Progenitor cell of endocrine pancreas (in vitro differentiated cells): ENCODE measurements around the gene CCDC188. TPM values are rescaled to one million over a fixed set of nuclear protein-coding genes. Genes with fewer than 3 reads are reported as not detected.

ENCODE experiments used
- DNase-seq: peaks from one replicate; pipeline ENCODE4 v3.0.0; 2021; ENCODE audit warnings: low spot score; ENCODE audit not compliant: unreplicated experiment
- H3K27ac Mint-ChIP-seq: 2 replicates; pipeline ENCODE4 v1.8.0; 2021; ENCODE audit warnings: mild to moderate bottlenecking, moderate library complexity, mixed read lengths
- H3K27me3 Mint-ChIP-seq: 2 replicates; pipeline ENCODE4 v1.8.0; 2021; ENCODE audit warnings: mixed read lengths
- H3K36me3 Mint-ChIP-seq: 2 replicates; pipeline ENCODE4 v1.8.0; 2022; ENCODE audit warnings: mixed read lengths; ENCODE audit not compliant: insufficient read depth
- H3K4me1 Mint-ChIP-seq: 2 replicates; pipeline ENCODE4 v1.8.0; 2021; ENCODE audit warnings: low read depth, mixed read lengths
- H3K4me3 Mint-ChIP-seq: 2 replicates; pipeline ENCODE4 v1.8.0; 2021; ENCODE audit warnings: low read depth, mild to moderate bottlenecking, moderate library complexity, mixed read lengths
- H3K9me3 Mint-ChIP-seq: 2 replicates; pipeline ENCODE4 v1.8.0; 2021; ENCODE audit warnings: low read depth, mixed read lengths
- total RNA-seq: library from RNA; stranded (reverse); gene quantifications from 2 replicates; pipeline ENCODE4 v1.2.1, GENCODE V29; 2021
- TF ChIP-seq, protein P1 (sequence below): fragments of 200-600 bp; sonication (generic); IDR thresholded peaks from one replicate; pipeline ENCODE4 v1.5.0; 2021; ENCODE audit warnings: antibody characterized with exemption, mild to moderate bottlenecking; ENCODE audit not compliant: unreplicated experiment

CCDC188 gene
- total RNA-seq, 1 donor from 2014 or later, result 3.3 TPM

DNA sequence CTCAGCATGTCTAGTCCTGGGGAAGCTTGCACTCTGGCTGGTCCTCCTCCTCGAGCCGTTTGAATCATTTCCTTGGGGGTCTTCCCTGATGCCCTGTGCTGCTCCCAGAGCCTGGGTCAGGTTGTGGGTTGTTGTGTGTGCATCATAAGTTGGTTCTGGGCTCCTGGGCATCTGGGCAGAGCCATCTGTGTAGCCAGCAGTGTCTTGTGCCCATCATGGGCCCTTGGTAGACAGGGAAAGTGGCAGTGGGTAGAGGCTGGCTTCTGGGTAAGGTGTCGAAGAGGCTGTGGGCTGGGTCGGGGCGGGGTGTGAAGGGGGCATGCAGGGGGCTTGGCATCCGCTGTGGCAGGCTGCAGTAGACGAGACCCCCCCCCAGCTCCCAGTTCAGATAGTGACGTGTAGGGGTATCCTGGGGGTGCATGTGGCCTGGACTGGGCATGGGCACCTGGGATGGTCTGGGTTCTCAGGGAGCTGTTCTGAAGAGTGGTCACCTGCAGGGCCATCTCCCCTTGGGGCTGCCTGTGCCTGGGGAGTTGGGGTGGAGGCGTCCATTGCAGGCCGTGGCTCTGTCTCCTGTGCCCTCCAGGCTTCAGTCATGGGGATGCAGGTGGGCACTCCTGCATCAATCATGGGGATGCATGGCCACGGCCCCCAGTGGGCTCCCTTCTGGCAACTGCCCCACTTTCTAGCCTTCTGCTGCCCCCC is 26.6 kb downstream of the CCDC188 start:
- H3K4me3 Mint-ChIP-seq, result no peak overlapping the region
- peaks cover 12% of the 10 kb centered on the region for H3K36me3 Mint-ChIP-seq
- no peaks in the 10 kb centered on the region for H3K9me3 Mint-ChIP-seq

DNA sequence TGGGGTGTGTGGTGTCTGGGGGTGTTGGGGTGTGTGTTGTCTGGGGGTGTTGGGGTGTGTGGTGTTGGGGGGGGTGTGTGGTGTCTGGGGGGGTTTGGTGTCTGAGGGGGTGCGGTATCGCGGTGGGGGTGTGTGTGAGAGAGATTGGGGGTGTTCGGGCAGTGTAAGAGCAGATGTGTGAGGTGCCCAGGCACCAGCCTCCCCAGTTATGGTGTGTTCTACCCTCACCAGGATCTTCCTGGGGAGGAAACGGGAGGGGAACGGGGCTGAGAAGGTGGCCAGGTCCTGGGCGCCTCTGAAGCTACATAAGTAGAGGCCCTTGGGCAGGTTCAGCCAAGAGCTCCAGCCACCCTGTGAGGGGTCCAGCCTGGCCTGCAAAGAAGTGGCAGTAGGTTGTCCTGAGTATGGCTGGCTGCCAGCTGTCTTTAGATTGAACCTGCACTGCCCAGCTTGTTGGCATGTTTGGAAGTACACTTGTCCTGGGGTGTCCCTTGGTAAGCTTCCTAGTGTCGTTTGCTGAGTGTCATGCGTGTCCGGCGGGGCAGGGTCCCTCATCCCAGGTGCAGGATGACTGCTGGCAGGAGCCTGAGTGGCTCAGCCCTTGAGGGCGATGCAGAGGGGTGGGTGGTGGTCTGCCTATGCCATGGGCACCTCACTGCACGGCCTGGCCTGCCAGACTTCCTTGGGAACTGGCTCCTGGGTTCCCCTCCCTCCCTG is 27.3 kb downstream of the CCDC188 start:
- DNase-seq, result no peak
- Mint-ChIP-seq H3K4me1 (peaks cover 6% of the 10 kb centered on the region), H3K27me3 (no peaks in the 10 kb centered on the region), H3K36me3 (peaks cover 14% of the 10 kb centered on the region), H3K27ac (no peak overlapping the region), H3K9me3 (no peaks in the 10 kb centered on the region), H3K4me3 (no peak overlapping the region)
- TF ChIP-seq, protein P1, sequence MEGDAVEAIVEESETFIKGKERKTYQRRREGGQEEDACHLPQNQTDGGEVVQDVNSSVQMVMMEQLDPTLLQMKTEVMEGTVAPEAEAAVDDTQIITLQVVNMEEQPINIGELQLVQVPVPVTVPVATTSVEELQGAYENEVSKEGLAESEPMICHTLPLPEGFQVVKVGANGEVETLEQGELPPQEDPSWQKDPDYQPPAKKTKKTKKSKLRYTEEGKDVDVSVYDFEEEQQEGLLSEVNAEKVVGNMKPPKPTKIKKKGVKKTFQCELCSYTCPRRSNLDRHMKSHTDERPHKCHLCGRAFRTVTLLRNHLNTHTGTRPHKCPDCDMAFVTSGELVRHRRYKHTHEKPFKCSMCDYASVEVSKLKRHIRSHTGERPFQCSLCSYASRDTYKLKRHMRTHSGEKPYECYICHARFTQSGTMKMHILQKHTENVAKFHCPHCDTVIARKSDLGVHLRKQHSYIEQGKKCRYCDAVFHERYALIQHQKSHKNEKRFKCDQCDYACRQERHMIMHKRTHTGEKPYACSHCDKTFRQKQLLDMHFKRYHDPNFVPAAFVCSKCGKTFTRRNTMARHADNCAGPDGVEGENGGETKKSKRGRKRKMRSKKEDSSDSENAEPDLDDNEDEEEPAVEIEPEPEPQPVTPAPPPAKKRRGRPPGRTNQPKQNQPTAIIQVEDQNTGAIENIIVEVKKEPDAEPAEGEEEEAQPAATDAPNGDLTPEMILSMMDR, result no peak

More for the DNA sequence above, 26.6 kb downstream of the CCDC188 start:
- Mint-ChIP-seq H3K4me1 (peaks cover 2% of the 10 kb centered on the region), H3K27me3 (no peaks in the 10 kb centered on the region), H3K27ac (no peak overlapping the region)
- no peak for DNase-seq
- TF ChIP-seq, protein P1, result no peak

DNA sequence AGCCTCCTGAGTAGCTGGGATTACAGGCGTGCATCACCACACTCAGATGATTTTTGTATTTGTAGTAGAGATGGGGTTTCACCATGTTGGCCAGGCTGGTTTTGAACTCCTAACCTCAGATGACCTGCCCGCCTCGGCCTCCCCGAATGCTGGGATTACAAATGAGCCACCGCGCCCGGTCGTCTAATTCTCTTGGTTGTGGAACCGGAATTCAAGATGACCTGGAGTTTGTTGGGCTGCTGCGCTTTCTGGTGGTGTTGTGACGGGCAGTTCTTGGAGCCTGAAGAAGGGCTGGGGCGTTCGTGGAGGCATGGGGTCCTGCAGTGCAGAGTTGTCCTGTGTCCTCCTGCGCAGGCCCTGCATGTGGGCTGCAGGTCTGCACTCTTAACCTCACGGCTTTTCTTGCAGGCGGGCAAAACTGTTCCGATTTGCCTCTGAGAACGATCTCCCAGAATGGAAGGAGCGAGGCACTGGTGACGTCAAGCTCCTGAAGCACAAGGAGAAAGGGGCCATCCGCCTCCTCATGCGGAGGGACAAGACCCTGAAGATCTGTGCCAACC is 28.9 kb downstream of the CCDC188 start:
- no peak overlapping the region for H3K4me3 Mint-ChIP-seq
- TF ChIP-seq, protein P1, result no peak
- no peaks in the 10 kb centered on the region for H3K27me3 Mint-ChIP-seq
- H3K4me1 Mint-ChIP-seq, result peaks cover 9% of the 10 kb centered on the region
- no peak overlapping the region for H3K27ac Mint-ChIP-seq
- no peaks in the 10 kb centered on the region for H3K9me3 Mint-ChIP-seq
- H3K36me3 Mint-ChIP-seq, result peaks cover 8% of the 10 kb centered on the region
- no peak for DNase-seq

DNA sequence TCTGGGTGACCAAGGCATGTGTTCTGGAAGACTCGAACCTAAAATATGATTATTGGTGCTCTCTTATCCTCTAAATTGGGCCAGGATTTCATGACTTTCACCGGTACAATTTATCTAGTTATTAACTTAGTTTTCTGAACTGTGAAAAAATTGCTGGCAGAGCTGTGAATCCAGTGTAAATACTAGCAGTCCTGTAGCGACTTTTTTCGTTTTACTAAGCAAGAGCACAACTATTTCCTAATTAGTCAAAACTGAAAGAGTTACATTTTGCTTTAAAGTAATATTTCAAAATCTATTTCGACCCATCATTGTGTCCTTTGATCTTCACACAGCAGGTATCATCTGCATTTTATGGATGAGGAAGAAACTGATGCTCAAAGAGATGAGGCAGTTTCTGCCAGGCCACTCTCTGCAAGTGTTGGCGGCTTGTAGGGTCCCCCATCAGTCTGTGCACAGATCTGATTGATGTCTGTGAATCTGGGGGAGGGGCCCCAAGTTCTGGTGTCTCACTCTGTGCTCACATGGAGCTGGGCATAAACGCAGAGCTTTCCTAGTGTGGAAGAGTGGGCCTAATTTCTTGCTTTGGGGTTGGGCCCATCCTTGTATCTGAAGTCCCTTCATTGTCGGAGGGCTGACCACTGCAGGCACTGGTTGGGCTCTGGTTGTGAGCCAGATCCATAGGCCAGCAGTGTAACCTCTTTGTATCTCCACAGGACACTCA is 32.4 kb downstream of the CCDC188 start:
- peaks cover 12% of the 10 kb centered on the region for H3K4me1 Mint-ChIP-seq
- no peaks in the 10 kb centered on the region for H3K9me3 Mint-ChIP-seq
- no peaks in the 10 kb centered on the region for H3K27me3 Mint-ChIP-seq
- TF ChIP-seq, protein P1, result no peak
- H3K27ac Mint-ChIP-seq, result peak overlapping the region; percentile 92
- peaks cover 6% of the 10 kb centered on the region for H3K36me3 Mint-ChIP-seq
- DNase-seq, result no peak
- peak overlapping the region; percentile 87 for H3K4me3 Mint-ChIP-seq

DNA sequence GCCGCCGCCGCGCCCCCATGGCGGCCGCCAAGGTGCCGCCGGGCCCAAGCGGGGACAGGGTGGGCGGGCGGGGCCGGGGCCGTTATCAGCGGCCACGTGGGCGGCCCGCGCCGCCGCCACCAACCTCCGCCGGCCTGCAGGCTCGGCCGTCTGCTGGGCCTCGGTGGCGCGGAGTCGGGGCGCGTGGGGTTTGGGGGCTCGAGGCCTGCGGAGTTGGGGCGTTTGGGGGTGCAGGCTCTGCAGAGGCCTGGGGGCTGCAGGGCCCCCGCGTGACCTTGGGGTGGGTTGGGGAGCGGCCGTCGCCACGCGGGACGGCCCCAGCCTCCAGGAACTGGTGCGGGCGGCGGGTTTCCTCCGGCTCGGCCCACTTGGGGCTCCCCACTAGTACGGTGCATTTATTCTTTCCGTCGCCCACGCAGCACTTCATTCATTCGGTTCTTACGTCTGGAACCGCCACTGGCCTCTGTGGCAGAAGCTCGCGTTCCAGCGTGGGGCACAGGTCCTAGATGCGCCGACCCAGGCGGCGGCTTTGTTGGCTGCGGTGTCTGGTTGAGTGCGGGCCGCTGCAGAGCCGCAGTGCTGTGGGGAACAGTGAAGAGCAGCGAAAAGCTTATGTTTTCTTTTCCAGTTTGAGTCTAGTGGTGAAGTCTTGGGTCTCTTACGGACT is 33.1 kb downstream of the CCDC188 start:
- H3K4me3 Mint-ChIP-seq, result peak overlapping the region; percentile 87
- DNase-seq, result no peak
- H3K27me3 Mint-ChIP-seq, result no peaks in the 10 kb centered on the region
- peaks cover 6% of the 10 kb centered on the region for H3K36me3 Mint-ChIP-seq
- no peaks in the 10 kb centered on the region for H3K9me3 Mint-ChIP-seq
- TF ChIP-seq, protein P1, result no peak
- peak overlapping the region; percentile 92 for H3K27ac Mint-ChIP-seq
- H3K4me1 Mint-ChIP-seq, result peaks cover 12% of the 10 kb centered on the region
